HG02938 (cell line): ENCODE measurements around the gene PPP1R12C.
A peak's percentile ranks its signal among the peaks of the same experiment; 100 is the strongest.
"Not testable (repeated sequence)": the region's sequence is repeated elsewhere in the genome, so short reads cannot be mapped to it uniquely, and the experiment has no call there.

Experiments used
- ATAC-seq: cut with Tn5 transposase; IDR thresholded peaks from one replicate; pipeline ENCODE4 v1.9.1; 2021; ENCODE audit warnings: mild to moderate bottlenecking, moderate library complexity; ENCODE audit not compliant: unreplicated experiment

The PPP1R12C gene

GRCh38 chr19:55076321-55076720, 41.1 kb downstream of the PPP1R12C start:
- ATAC-seq, result no peak

- no peak for ATAC-seq
These were observed 42.0 kb downstream of the PPP1R12C start, which contains the start of gene EPS8L1 for GRCh38 chr19:55075371-55075998. Gene EPS8L1 (plus strand): TSS chr19:55075869. CDS start chr19:55076445, 576 bp downstream.

GRCh38 chr19:55071913-55072312, 45.5 kb downstream of the PPP1R12C start:
- ATAC-seq, result no peak

- no peak for ATAC-seq
These were observed 46.3 kb downstream of the PPP1R12C start for GRCh38 chr19:55071129-55071502.

GRCh38 chr19:55070466-55071128, 46.8 kb downstream of the PPP1R12C start:
- ATAC-seq, result no peak

- ATAC-seq, result no peak
These were observed 47.6 kb downstream of the PPP1R12C start for GRCh38 chr19:55069865-55070197.

- no peak for ATAC-seq
These were observed 48.2 kb downstream of the PPP1R12C start for GRCh38 chr19:55068950-55069864.

GRCh38 chr19:55067869-55068268, 49.6 kb downstream of the PPP1R12C start:
- ATAC-seq, result no peak

- ATAC-seq, result no peak
These were observed 51.2 kb downstream of the PPP1R12C start for GRCh38 chr19:55066107-55066709.

GRCh38 chr19:55065516-55065915, 51.9 kb downstream of the PPP1R12C start:
- not testable (repeated sequence) for ATAC-seq

GRCh38 chr19:55063492-55063843, 54.0 kb downstream of the PPP1R12C start:
- ATAC-seq, result no peak

- peak; percentile 72 for ATAC-seq
These were observed 54.5 kb downstream of the PPP1R12C start, which contains the start of gene RDH13 for GRCh38 chr19:55062735-55063491. Gene RDH13 (minus strand): TSS chr19:55063148. CDS start chr19:55063032, 116 bp downstream.

GRCh38 chr19:55060287-55060686, 57.1 kb downstream of the PPP1R12C start:
- ATAC-seq, result not testable (repeated sequence)

- ATAC-seq, result no peak
These were observed 58.4 kb downstream of the PPP1R12C start for GRCh38 chr19:55058781-55059610.

GRCh38 chr19:55056827-55057226, 60.6 kb downstream of the PPP1R12C start:
- ATAC-seq, result no peak

GRCh38 chr19:55053735-55054134, 63.7 kb downstream of the PPP1R12C start:
- no peak for ATAC-seq

GRCh38 chr19:55050749-55051532, 66.5 kb downstream of the PPP1R12C start:
- ATAC-seq, result no peak

- ATAC-seq, result no peak
These were observed 69.0 kb downstream of the PPP1R12C start for GRCh38 chr19:55048446-55048845.

GRCh38 chr19:55047951-55048350, 69.5 kb downstream of the PPP1R12C start:
- no peak for ATAC-seq
